PC-3 (cell line): ENCODE data around the gene LIN28B. TPM values are rescaled to one million over a fixed set of nuclear protein-coding genes. Genes with fewer than 3 reads are reported as not detected.
"Not testable (repeated sequence)": the region's sequence is repeated elsewhere in the genome, so short reads cannot be mapped to it uniquely, and the experiment has no call there.

Experiments
- ATAC-seq: fragments of 200-7000 bp; cut with Tn5 transposase; 2 replicates; pipeline ENCODE4 v1.9.1; 2020; ENCODE audit warnings: mild to moderate bottlenecking, moderate library complexity
- BruUV-seq: library from RNA; stranded (reverse); fragments of 400-500 nt; replicated peaks from 2 replicates; lab custom pipeline; 2021; lab: Mats Ljungman, UMichigan
- CTCF ChIA-PET: fragments of 300-600 bp; sonication (Branson Sonifier 250); formaldehyde crosslinking; loops from one replicate; lab custom pipeline; 2022; ENCODE audit warnings: antibody characterized with exemption; lab: Charles Lee
- POLR2A ChIA-PET: fragments of 300-600 bp; sonication (Branson Sonifier 250); formaldehyde crosslinking; loops from one replicate; lab custom pipeline; 2022; ENCODE audit warnings: antibody characterized with exemption; ENCODE audit not compliant: unreplicated experiment; lab: Charles Lee
- DNase-seq: peaks from one replicate; pipeline ENCODE4 v3.0.0-alpha.2; 2015
- H2AFZ ChIP-seq: fragments of 300-600 bp; sonication (generic); 2 replicates; pipeline ENCODE4 v1.6.0; 2016; ENCODE audit warnings: antibody characterized with exemption, low read length
- H3F3A ChIP-seq: fragments of 300-600 bp; sonication (generic); one replicate; pipeline ENCODE4 v1.6.0; 2017; ENCODE audit warnings: antibody characterized with exemption, low read length, control low read depth, mild to moderate bottlenecking; ENCODE audit not compliant: unreplicated experiment
- H3K27ac ChIP-seq: fragments of 300-600 bp; sonication (generic); 2 replicates; pipeline ENCODE4 v1.5.1; 2016; ENCODE audit warnings: mild to moderate bottlenecking, low read length
- H3K27me3 ChIP-seq: fragments of 300-600 bp; sonication (generic); 2 replicates; pipeline ENCODE4 v1.6.1; 2016; ENCODE audit warnings: low read length, mixed read lengths
- H3K36me3 ChIP-seq: fragments of 300-600 bp; sonication (generic); 2 replicates; pipeline ENCODE4 v1.6.1; 2016; ENCODE audit warnings: low read depth, mixed run types, low read length, mixed read lengths
- H3K4me1 ChIP-seq: fragments of 300-600 bp; sonication (generic); 2 replicates; pipeline ENCODE4 v1.5.1; 2016; ENCODE audit warnings: low read length; ENCODE audit not compliant: insufficient read depth
- H3K4me2 ChIP-seq: fragments of 300-600 bp; sonication (generic); 2 replicates; pipeline ENCODE4 v1.6.0; 2016; ENCODE audit warnings: low read length
- H3K4me3 ChIP-seq: fragments of 300-600 bp; sonication (generic); 2 replicates; pipeline ENCODE4 v1.5.1; 2016; ENCODE audit warnings: mild to moderate bottlenecking, low read length, mixed read lengths
- H3K79me2 ChIP-seq: fragments of 300-600 bp; sonication (generic); 2 replicates; pipeline ENCODE4 v1.6.1; 2017; ENCODE audit warnings: low read length, mixed read lengths
- H3K9ac ChIP-seq: fragments of 300-600 bp; sonication (generic); 2 replicates; pipeline ENCODE4 v1.6.0; 2016; ENCODE audit warnings: mild to moderate bottlenecking, low read length
- H3K9me2 ChIP-seq: fragments of 300-600 bp; sonication (generic); replicated peaks from 2 replicates; pipeline ENCODE4 v1.6.1; 2016; ENCODE audit warnings: mixed run types, low read length, mixed read lengths
- H3K9me3 ChIP-seq: fragments of 300-600 bp; sonication (generic); 2 replicates; pipeline ENCODE4 v1.6.1; 2016; ENCODE audit warnings: low read length, mixed read lengths
- H4K20me1 ChIP-seq: fragments of 300-600 bp; sonication (generic); 2 replicates; pipeline ENCODE4 v1.6.1; 2016; ENCODE audit warnings: low read length, mixed read lengths
- EZH2 ChIP-seq: fragments of 300-600 bp; sonication (generic); IDR thresholded peaks from one replicate; pipeline ENCODE4 v1.6.1; 2017; ENCODE audit warnings: antibody characterized with exemption, mild to moderate bottlenecking, low read length; ENCODE audit not compliant: unreplicated experiment
- EZH2phosphoT487 ChIP-seq: fragments of 300-600 bp; sonication (generic); IDR thresholded peaks from 2 replicates; pipeline ENCODE4 v1.6.1; 2018; ENCODE audit warnings: mild to moderate bottlenecking, antibody characterized with exemption, low read length, borderline replicate concordance
- intact Hi-C: fragments of 100-400 bp; cut with micrococcal nuclease; formaldehyde crosslinking; loops from 2 replicates; pipeline ENCODE4 v1.9.0; 2023
- total RNA-seq: library from RNA; depleted of rRNA; stranded (reverse); fragments of >200 nt; gene quantifications from 2 replicates; pipeline ENCODE4 v1.2.3, GENCODE V29; 2014
- TF ChIP-seq, protein P1 (sequence below): fragments of 300-600 bp; sonication (generic); conservative IDR thresholded peaks from 2 replicates; pipeline ENCODE4 v1.5.1; 2017; ENCODE audit warnings: antibody characterized with exemption, low read depth, mild to moderate bottlenecking, low read length

The LIN28B gene
- total RNA-seq, 1 experiment from 2014 or later: 0.11 TPM

DNA sequence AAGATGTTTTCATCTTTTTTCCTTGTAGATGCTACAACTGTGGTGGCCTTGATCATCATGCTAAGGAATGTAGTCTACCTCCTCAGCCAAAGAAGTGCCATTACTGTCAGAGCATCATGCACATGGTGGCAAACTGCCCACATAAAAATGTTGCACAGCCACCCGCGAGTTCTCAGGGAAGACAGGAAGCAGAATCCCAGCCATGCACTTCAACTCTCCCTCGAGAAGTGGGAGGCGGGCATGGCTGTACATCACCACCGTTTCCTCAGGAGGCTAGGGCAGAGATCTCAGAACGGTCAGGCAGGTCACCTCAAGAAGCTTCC lies 121.4 kb downstream of the LIN28B start:
- H3K79me2 ChIP-seq: no peaks in the 10 kb centered on the region
- H3K27me3 ChIP-seq: no peaks in the 10 kb centered on the region
- no peaks in the 10 kb centered on the region for H3K36me3 ChIP-seq
- intact Hi-C loops: loop anchor here (5.0 kb wide), 1 partner anchor 286 kb away; no protein-coding TSS in a partner anchor
- H3K4me1 ChIP-seq: peaks cover 14% of the 10 kb centered on the region
- no peak overlapping the region for H3K9ac ChIP-seq
- H2AFZ ChIP-seq: peak overlapping the region; percentile 38; the same call in 1 of the 2 replicates
- no peak overlapping the region for H3K4me3 ChIP-seq
- H3K4me2 ChIP-seq: peak overlapping the region; percentile 47; the same call in 1 of the 2 replicates
- no peaks in the 10 kb centered on the region for H4K20me1 ChIP-seq
- no TSS peak for BruUV-seq
- no peaks in the 10 kb centered on the region for H3K9me3 ChIP-seq
- ChIA-PET CTCF (interaction anchor here (0.6 to 1.0 kb wide), 3 partner anchors 82 to 290 kb away, joined by 3 to 5 read pairs (median 3); no protein-coding TSS in a partner anchor), POLR2A (no interaction called here)
- H3K9me2 ChIP-seq: no peaks in the 10 kb centered on the region
- ATAC-seq (no peak), DNase-seq (no peak)
- TF ChIP-seq, protein P1, sequence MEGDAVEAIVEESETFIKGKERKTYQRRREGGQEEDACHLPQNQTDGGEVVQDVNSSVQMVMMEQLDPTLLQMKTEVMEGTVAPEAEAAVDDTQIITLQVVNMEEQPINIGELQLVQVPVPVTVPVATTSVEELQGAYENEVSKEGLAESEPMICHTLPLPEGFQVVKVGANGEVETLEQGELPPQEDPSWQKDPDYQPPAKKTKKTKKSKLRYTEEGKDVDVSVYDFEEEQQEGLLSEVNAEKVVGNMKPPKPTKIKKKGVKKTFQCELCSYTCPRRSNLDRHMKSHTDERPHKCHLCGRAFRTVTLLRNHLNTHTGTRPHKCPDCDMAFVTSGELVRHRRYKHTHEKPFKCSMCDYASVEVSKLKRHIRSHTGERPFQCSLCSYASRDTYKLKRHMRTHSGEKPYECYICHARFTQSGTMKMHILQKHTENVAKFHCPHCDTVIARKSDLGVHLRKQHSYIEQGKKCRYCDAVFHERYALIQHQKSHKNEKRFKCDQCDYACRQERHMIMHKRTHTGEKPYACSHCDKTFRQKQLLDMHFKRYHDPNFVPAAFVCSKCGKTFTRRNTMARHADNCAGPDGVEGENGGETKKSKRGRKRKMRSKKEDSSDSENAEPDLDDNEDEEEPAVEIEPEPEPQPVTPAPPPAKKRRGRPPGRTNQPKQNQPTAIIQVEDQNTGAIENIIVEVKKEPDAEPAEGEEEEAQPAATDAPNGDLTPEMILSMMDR: no peak
- TF ChIP-seq EZH2 (no peak), EZH2phosphoT487 (no peak)
- no peak overlapping the region for H3K27ac ChIP-seq
- no peaks in the 10 kb centered on the region for H3F3A ChIP-seq

DNA sequence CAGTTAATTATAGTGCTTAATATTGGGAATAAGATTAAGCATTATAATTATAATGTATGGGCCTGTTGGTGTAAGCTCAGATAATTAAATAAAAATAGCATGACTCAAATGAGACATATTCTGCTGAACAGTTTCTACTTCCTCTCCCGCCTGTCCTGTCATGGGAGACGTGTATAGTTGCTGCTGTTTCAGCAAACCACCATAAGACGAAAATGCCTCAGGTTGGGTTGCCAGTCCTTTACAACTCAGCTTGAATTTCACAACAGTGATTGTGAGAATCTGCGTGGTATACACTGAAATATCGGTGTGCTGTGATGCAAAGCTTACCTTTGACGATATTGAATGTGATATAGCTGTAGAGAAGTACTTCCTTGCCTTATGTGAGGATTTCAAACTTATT lies 123.4 kb downstream of the LIN28B start:
- Histone ChIP-seq H3K9ac (no peak overlapping the region), H3K9me3 (no peaks in the 10 kb centered on the region), H3K9me2 (no peaks in the 10 kb centered on the region), H3K27me3 (no peaks in the 10 kb centered on the region), H2AFZ (no peak overlapping the region), H3K4me2 (no peak overlapping the region), H3K36me3 (no peaks in the 10 kb centered on the region), H3K79me2 (no peaks in the 10 kb centered on the region), H3K27ac (no peak overlapping the region), H4K20me1 (no peaks in the 10 kb centered on the region), H3F3A (no peaks in the 10 kb centered on the region), H3K4me3 (no peak overlapping the region), H3K4me1 (peaks cover 13% of the 10 kb centered on the region)
- ChIA-PET POLR2A (no interaction called here), CTCF (no interaction called here)
- intact Hi-C loops: no loop called here
- TF ChIP-seq EZH2phosphoT487: no peak
- no peak for TF ChIP-seq EZH2
- TF ChIP-seq, protein P1: no peak
- DNase-seq: no peak
- BruUV-seq: no TSS peak
- ATAC-seq: no peak

DNA sequence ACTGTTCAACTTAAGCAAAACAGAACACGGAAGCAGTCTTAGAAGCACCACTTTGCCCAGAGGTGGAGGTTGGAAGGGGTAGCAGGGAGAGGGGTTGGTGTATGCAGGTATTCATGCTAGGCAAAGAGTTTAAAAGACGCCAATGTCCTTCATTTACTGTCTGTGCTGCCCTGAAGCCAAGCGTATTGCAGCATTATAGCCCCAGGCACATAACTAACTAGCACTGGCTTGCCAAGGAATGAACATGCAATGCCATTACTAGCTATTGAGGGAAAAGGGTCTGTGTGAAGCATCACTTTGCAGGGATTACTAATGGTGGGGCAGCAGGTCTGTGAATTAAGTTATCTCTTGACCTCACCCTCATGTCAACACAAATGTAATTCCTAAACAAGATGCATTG lies 124.8 kb downstream of the LIN28B start:
- H3K27ac ChIP-seq, H3K9ac ChIP-seq, H3K9me3 ChIP-seq, H3K36me3 ChIP-seq, H3K4me2 ChIP-seq, H4K20me1 ChIP-seq, BruUV-seq, H3K4me3 ChIP-seq, H3K9me2 ChIP-seq, intact Hi-C loops, POLR2A ChIA-PET, H2AFZ ChIP-seq, H3K27me3 ChIP-seq, ATAC-seq, CTCF ChIA-PET, H3F3A ChIP-seq, H3K79me2 ChIP-seq: not testable (repeated sequence)
- peaks cover 13% of the 10 kb centered on the region for H3K4me1 ChIP-seq
- peak; percentile 17 for DNase-seq
